ENCODE data around the gene CYP11A1. TPM values are rescaled to one million over a fixed set of nuclear protein-coding genes. Genes with fewer than 3 reads are reported as not detected.
A peak's percentile ranks its signal among the peaks of the same experiment; 100 is the strongest.

Gene CYP11A1
- total RNA-seq, 6 donors from 2014 or later: 0.91 to 8.4 (median 1.1) TPM; not detected in 1

DNA sequence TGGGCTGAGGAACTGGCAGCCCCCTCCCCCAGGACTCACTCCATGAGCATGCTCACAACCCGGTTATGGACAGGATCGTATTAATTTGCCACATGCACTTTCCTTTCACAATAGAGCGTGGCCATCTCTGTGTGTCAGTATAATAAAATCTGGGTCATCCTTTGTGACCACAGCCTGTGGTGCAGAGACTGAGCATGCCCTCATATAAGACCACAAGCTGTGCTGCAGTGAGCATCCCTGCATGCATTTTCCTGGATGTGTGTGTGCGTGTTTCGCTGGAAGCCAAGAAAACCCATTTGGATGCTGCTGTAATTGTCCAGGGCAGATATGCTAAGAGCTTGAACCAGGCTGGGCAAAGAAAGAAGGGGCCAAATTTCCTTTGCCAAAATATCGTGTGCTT lies 39.7 kb downstream of the CYP11A1 start:
- Histone ChIP-seq H3K27ac (no peak overlapping the region), H3K36me3 (no peaks in the 10 kb centered on the region), H3K9me3 (no peaks in the 10 kb centered on the region), H3K27me3 (no peaks in the 10 kb centered on the region), H3K4me3 (no peak overlapping the region), H3K4me1 (no peaks in the 10 kb centered on the region)
- 81 to 85% methylated on average over 6 of the region's 6 CpGs for WGBS, 2 donors
- TF ChIP-seq POLR2AphosphoS5 (IDR thresholded peaks at IDR 0.05) (no peak), EP300 (IDR thresholded peaks at IDR 0.05) (no peak), POLR2A (IDR thresholded peaks at IDR 0.05) (no peak)
- TF ChIP-seq, protein P1, sequence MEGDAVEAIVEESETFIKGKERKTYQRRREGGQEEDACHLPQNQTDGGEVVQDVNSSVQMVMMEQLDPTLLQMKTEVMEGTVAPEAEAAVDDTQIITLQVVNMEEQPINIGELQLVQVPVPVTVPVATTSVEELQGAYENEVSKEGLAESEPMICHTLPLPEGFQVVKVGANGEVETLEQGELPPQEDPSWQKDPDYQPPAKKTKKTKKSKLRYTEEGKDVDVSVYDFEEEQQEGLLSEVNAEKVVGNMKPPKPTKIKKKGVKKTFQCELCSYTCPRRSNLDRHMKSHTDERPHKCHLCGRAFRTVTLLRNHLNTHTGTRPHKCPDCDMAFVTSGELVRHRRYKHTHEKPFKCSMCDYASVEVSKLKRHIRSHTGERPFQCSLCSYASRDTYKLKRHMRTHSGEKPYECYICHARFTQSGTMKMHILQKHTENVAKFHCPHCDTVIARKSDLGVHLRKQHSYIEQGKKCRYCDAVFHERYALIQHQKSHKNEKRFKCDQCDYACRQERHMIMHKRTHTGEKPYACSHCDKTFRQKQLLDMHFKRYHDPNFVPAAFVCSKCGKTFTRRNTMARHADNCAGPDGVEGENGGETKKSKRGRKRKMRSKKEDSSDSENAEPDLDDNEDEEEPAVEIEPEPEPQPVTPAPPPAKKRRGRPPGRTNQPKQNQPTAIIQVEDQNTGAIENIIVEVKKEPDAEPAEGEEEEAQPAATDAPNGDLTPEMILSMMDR (IDR thresholded peaks at IDR 0.05): no peak
- DNase-seq (no peak), ATAC-seq (ENCODE audit: low FRiP score in 2 of 2) (no peak)

DNA sequence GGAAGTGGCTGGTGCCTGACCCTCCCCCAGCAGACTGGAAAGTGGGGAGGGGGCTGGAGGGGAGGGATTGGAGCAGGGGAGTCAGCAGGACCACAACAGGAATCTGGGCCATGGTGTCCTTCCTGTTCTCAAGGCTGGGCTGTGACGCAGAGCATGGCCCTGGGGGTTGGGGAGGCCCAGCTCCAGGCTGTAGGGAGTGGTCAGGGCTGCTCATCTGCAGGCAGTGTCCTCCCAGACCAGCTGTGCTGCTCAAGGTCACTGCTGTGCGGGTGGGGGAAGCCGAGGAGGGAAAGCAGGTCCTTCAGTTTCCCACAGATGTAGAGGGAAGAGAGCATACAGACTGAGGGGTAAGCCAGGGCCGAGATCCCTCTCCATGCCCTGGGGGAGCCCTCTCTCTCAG lies 40.7 kb downstream of the CYP11A1 start:
- no peaks in the 10 kb centered on the region for H3K4me1 ChIP-seq
- H3K27ac ChIP-seq: no peak overlapping the region
- peak in 1 of 2 donors; percentile 41 for ATAC-seq (ENCODE audit: low FRiP score in 2 of 2)
- H3K9me3 ChIP-seq: no peaks in the 10 kb centered on the region
- no peak overlapping the region for H3K4me3 ChIP-seq
- DNase-seq: no peak
- H3K27me3 ChIP-seq: no peaks in the 10 kb centered on the region
- TF ChIP-seq, protein P1 (IDR thresholded peaks at IDR 0.05): no peak
- TF ChIP-seq POLR2AphosphoS5 (IDR thresholded peaks at IDR 0.05): no peak
- no peak for TF ChIP-seq POLR2A (IDR thresholded peaks at IDR 0.05)
- no peak for TF ChIP-seq EP300 (IDR thresholded peaks at IDR 0.05)
- H3K36me3 ChIP-seq: no peaks in the 10 kb centered on the region
- WGBS, 2 donors: 50% methylated on average over 4 of the region's 4 CpGs; no CpG with 5 or more reads in 1 of the 2 donors

DNA sequence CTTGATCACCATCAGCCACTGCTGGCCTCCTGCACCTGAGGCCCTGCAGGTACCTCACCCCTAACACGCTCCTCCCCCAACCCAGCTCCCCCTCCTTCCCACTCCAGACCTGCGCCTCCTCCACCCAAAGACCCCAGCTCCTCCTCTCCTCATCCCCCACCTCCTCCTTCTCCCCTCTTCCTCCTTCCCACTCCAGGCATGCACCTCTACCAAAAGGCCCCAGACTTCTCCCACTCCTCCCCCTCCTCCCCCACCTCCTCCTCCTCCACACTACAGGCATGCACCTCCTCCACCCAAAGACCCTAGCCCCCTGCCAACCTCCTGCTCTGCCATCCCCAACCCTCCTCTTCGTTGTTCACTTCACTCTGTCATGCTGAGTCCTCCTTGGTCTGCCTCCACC lies 42.7 kb downstream of the CYP11A1 start:
- Histone ChIP-seq H3K27me3 (no peaks in the 10 kb centered on the region), H3K27ac (no peak overlapping the region), H3K4me1 (no peaks in the 10 kb centered on the region), H3K9me3 (no peaks in the 10 kb centered on the region), H3K36me3 (no peaks in the 10 kb centered on the region), H3K4me3 (no peak overlapping the region)
- TF ChIP-seq, protein P1 (IDR thresholded peaks at IDR 0.05): no peak
- TF ChIP-seq POLR2AphosphoS5 (IDR thresholded peaks at IDR 0.05) (no peak), POLR2A (IDR thresholded peaks at IDR 0.05) (no peak), EP300 (IDR thresholded peaks at IDR 0.05) (no peak)
- 69 to 76% methylated on average over 3 of the region's 3 CpGs for WGBS, 2 donors
- ATAC-seq (ENCODE audit: low FRiP score in 2 of 2): no peak
- DNase-seq: no peak

DNA sequence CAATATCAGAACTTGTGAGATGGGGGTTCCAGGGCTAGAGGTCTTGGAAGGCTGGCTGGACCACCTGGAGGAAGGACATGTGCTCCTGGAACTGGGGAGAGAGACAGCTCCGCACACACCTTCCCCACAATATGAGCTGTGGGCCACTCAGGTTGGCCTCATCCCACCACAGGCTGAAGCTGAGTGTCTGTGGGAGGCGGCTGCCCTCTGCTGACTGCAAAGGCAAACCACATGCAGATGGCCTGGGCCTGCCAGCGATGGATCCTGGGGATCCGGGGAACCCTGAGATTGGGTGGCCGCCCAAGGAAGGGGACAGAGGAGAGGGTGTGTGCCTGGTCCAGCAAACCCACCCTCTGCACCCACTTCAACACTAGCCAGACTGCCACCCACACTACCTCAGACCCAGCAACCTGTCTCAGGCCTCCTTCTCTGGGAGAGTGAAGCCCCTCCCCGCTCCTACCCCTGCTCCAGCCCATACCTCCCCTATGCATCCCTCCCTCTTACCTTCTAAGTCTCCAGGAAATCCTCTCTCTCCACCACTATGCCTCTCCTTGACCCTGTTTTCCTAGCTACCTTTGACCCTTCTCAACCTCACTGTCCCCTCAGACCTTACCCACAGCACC lies 44.8 kb downstream of the CYP11A1 start:
- Histone ChIP-seq H3K27me3 (no peaks in the 10 kb centered on the region), H3K27ac (no peak overlapping the region), H3K36me3 (no peaks in the 10 kb centered on the region), H3K9me3 (no peaks in the 10 kb centered on the region), H3K4me3 (no peak overlapping the region), H3K4me1 (peaks cover 0 to 6% (median 2%) of the 10 kb centered on the region in 4 donors)
- 27 to 47% methylated on average over 2 to 6 of the region's 6 CpGs for WGBS, 2 donors
- peak; percentile 38 to 55 for DNase-seq
- TF ChIP-seq POLR2AphosphoS5 (IDR thresholded peaks at IDR 0.05): no peak
- TF ChIP-seq, protein P1 (IDR thresholded peaks at IDR 0.05): peak; percentile 60 to 88 (median 80)
- peak; percentile 37 to 60 for ATAC-seq (ENCODE audit: low FRiP score in 2 of 2)

All from upper lobe of left lung (tissue), 6 donors.